ENCODE measurements around the gene CSNK2A3. TPM values are rescaled to one million over a fixed set of nuclear protein-coding genes. Genes with fewer than 3 reads are reported as not detected.

Gene CSNK2A3
- 0.47 and 0.86 TPM in 2 replicates for total RNA-seq

GRCh38 chr11:11352878-11353277 is at the start of gene CSNK2A3:
CSNK2A3 (minus strand) TSS chr11:11353250; CDS start chr11:11353119, 131 bp downstream.

